GM18951 (cell line): ENCODE results near the gene KDM4B.
"Not testable (repeated sequence)": the region's sequence is repeated elsewhere in the genome, so short reads cannot be mapped to it uniquely, and the experiment has no call there.

Experiments used
- POLR2A ChIP-seq: IDR thresholded peaks from 4 replicates; pipeline ENCODE4 v1.6.1; 2011; ENCODE audit warnings: mild to moderate bottlenecking; ENCODE audit not compliant: insufficient read length, insufficient read depth; ENCODE audit errors: extremely low read depth
- in situ Hi-C: fragments of 300-500 bp; cut with MboI; formaldehyde crosslinking; loops from one replicate; pipeline ENCODE4 v1.12.0; 2022; ENCODE audit warnings: low sequenced_read_pairs, mixed read lengths, inconsistent platforms; ENCODE audit not compliant: unreplicated experiment

KDM4B gene

DNA sequence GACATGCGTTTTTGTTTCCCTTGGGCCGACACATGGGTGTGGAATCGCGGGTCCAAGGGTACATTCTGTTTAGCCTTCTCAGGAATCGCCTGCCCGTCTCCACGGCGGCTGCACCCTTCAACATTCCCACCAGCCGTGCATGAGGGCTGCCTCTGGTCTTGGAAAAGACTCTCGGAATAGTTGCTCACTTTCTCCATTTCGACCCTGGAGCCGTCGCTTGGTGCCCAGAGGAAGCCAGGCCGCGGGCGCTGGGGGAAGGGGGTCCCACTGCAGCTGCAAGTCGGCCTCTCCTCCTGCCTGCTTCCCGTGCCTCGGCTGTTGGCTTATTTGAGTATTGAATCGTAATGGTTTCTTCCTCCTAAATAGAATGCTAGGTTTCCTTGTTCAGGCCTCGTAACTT lies 51.5 kb downstream of the KDM4B start:
- in situ Hi-C loops = no loop called here
- TF ChIP-seq POLR2A = no peak

DNA sequence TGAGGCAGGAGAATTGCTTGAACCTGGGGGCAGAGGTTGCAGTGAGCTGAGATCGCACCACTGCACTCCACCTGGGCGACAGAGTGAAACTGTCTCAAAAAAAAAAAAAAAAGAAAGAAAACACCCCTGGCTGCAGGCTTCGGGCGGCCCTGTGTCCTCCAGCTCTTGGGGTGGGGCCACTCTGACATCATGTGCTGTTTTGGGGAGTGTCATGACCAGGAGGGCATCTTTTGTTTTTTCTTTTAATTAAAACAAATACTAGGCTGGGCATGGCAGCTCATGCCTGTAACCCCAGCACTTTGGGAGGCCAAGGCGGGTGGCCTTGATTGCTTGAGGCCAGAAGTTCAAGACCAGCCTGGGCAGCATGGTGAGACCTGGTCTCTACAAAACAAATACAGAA lies 52.1 kb downstream of the KDM4B start:
- in situ Hi-C loops = no loop called here
- no peak for TF ChIP-seq POLR2A

DNA sequence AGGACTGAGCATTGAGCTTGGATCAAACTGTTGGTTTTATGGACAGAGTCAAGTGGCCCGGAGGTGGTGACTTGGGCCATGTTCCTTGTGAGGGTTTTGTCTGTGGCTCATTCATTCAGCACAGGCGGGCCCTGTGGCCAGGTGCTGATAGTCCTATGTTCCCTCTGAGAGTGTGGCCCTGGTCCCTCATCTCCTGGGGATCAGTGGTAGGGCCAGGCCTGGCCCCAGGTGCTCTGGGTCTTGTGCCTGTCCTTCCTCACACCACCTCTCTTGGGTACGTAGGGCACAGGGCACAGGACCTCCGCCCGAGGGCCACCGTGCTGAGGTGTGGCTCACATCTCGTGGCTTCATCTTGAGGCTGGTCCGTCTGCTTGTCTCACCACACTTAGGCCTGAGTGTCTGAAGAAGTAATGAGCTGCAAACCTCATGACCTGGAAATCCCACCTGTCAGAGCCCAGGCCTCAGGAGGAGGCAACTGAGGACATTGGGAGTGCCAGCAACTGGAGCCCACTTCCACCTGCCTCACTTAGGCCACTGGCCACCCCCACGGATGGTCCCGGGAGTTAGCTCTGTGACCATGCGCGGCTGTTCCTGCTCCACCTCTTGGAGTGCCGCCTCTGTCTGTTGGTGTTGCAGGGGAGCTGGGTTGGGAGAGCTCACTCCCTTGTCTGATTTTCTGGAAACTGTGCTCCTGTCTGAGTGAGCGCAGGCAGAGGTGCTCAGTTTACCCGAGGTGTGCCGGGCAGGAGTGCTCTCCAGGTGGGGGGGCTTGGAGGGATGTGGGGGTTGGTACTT lies 53.4 kb downstream of the KDM4B start:
- no peak for TF ChIP-seq POLR2A
- in situ Hi-C loops = no loop called here

DNA sequence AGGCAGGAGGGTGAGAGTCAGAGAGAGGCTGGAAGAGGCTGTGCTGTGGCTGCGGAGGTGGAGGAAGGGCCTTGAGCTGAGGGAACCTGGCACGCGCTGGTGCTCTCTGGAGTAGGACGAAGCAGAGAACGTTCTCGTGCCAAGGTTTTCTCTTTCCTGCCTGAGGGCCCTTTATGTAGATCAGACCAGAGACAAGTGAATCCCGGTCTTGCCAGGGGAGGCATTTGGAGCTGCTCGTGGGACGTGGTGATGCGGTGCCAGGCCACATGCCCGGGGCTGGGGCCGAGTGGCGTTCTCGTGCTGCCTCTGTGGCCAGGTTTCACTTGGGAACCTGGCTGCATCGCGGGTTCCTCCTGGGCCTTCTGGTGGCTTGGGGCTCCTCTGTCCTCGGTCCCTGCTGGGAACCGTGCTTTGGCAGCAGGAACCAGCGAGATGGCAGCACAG lies 54.2 kb downstream of the KDM4B start:
- no peak for TF ChIP-seq POLR2A
- in situ Hi-C loops = no loop called here

DNA sequence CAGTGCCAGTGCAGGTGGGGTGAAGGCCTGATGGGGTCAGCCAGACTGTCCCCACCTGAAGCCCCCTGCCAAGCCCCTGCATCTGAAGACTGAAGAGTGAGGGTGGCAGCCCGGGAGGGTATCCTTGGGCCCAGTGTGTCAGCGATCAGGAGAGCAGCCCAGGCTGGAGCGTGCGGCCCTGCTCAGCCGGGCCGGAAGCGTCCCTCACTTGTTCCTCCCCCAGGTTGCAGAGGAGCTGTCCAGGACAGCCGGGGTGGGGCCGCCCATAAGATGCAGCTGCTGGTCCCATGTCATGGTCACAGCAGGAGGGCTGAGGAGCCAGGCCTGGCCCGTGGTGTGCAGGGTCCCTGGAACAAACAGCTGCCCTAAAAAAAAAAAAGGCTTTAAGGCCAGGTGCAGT lies 55.4 kb downstream of the KDM4B start:
- in situ Hi-C loops = no loop called here

DNA sequence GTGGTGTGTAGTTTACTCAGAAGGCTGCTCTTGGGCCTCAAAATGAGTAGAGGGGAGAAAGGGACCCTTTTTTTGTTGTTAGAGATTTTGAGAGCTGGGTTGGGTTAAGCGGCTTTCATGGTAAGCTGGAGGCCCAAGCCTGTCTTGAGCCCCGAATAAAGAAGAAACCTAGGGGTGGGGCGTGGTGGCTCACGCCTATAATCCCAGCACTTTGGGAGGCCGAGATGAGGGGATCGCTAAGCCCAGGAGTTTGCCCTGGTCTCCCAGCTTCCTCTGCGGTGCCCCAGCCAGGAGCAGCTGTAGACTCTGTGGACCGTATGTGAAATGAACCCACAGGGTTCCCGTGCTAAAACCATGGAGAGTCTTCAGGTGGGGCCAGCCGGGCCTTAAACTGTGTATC lies 56.1 kb downstream of the KDM4B start:
- in situ Hi-C loops = no loop called here

More for the DNA sequence above, 55.4 kb downstream of the KDM4B start:
- TF ChIP-seq POLR2A = no peak

DNA sequence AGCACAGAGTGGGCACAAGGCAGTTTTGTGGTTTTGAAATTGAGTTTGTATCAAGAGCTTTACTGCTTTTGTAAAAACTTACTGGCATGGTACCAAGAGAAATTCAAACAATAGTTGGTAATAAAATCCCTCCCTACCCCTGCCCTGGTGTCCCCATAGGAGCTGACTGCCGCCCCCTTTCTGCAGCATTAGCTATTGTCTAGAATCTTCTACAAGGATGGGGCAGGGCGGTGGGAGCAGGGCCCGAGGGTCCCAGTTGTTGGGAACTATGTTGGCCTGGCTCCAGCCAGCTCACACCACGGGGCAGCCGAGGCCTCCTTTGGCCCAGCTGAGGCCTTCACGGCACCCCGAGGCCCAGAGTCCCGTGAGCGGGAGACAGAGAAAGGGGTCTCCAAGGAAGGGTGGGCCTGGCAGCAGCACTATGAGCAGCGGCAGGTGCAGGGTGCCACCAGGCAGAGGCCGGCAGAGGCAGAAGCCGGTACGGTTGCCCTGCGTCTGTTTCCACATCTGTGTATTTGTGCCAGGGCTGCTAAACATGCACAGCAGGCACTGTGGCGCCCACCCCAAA lies 57.9 kb downstream of the KDM4B start:
- TF ChIP-seq POLR2A = no peak
- in situ Hi-C loops = no loop called here

More for the DNA sequence above, 56.1 kb downstream of the KDM4B start:
- no peak for TF ChIP-seq POLR2A

DNA sequence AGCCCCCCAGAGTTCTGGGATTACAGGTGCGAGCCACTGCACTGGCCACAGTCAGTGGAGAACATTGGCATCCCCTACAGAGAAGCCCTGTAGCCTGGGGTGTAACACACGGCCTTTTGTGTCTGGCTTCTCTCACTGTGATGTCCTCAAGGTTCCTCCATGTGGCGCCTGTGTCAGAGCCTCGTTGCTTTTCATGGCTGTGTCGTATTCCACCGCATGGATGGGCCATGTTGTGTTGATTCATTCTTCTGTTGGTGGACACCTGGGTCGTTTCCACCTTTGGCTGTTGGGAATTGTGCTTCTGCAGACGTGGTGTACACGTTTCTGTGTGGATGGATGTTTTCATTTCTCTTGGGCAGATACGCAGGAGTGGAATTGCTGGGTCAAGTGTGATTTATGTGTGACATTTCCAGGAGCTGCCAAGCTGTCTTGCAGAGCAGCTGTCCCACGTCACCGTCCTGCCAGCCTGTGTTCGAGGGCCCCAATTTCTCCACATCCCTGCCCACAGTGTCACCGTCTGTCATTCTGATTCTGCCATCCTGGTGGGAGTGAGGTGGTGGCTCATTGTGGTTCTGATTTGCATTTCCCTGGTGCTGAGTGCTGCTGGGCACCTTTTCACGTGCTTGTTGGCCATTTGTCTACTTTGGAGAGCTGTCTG lies 59.4 kb downstream of the KDM4B start:
- TF ChIP-seq POLR2A = no peak
- in situ Hi-C loops = no loop called here

DNA sequence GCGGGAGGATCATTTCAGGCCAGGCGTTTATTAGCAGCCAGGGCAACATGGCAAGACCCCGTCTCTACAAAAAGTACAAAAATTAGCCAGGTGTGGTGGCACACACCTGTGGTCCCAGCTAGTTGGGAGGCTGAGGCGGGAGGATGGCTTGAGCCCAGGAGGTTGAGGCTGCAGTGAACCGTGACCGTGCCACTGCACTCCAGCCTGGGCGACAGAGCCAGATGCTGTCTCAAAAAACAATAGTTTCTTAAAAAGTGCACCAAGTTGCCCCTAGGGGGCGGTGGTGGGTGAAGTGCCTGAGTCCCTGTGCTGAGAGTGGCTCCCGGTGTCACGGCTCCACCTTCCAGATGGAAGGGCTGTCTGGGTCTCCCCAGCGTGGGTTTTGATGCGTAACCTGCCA lies 60.7 kb downstream of the KDM4B start:
- in situ Hi-C loops = not testable (repeated sequence)

DNA sequence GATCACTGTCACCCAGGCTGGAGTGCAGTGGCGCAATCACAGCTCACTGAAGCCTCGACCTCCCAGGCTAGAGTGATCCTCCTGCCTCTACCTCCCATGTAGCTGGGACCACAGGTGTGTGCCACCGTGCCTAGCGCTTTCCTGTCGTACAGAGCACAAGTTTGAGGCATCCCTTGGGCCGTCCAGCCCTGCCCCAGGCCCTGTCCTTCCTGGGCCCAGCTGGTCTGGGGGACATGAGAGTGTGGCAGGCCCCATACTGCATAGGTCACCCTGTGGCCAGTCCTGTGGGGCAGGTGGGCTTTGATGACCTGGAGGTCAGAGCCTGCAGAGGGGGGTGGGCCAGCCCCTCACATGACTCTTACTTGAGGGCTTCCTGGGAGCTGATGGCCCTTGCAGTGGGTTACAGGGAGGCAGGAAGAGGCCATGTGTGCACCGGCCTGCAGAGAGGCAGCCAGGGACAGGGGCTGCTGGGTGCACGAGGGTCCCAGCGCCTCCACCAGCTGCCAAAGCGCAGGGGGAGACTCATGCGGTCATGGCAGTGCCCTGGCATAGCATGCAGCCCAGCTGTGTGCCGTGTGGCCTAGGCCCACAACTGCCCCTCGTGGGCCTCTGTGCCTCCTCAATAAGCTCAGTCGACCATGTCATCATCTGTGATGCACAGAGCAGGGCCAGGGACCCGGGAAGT lies 61.4 kb downstream of the KDM4B start:
- no peak for TF ChIP-seq POLR2A
- in situ Hi-C loops = no loop called here

DNA sequence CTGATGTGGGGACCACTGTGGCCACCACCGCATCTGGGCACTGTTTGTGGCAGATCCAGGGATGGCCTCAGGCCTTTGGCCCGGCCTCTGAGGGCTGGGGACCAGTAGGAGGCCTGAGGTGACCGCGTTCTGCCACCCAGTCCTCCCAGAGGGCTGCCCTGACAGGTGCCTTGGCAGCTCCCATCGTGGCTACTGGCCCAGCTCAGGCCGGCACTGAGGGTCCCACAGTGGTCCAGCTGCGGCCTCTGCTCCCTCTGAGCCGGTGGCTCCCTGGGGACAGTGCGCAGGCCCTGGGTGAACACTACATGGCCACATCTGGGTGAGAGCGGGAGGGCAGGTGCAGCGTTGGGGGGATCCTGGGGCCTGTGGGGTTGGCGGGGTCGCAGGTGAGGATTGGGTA lies 61.9 kb downstream of the KDM4B start:
- in situ Hi-C loops = no loop called here
- TF ChIP-seq POLR2A = no peak

DNA sequence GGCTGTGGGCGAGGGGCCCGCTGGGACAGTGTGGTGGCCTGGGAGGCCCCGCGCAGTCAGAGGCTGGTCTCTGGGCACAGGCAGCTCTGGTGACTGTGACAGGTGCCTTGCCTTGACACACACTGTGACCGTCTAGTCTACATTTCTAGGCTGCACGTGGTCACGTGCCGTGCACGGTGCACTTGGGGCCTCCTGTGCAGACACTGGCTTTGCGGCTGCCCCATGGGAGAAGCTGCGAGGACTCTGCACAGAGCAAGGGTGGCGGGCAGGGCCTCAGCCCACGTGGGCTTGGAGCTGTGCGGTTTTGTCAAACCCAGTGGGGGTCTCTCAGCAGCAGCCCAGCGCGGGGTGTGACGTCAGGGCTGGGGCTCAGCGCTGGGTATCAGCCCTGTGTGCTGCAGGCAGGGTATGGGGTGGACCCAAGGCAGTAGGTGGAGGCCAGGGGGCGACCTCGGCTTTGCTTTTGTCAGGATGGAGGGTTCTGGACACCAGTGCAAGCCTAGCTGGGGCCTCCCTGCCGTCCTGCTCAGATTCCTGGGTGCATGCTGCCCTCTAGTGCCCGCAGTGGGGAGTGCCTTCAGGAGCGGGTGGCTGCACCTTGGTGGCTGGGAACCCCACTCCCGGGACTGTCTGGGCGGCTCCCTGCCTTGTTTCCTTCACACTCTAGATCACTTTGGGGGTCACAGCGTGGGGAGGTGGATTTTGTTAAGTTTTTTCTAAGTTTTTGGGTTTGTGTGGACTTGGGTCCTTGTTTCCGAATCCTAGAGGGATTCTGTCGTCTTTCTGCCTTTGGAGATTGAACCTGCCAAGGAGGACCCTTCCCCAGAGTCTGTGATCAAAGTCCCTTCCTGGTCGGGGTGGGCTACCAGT lies 62.6 kb downstream of the KDM4B start:
- TF ChIP-seq POLR2A = no peak

DNA sequence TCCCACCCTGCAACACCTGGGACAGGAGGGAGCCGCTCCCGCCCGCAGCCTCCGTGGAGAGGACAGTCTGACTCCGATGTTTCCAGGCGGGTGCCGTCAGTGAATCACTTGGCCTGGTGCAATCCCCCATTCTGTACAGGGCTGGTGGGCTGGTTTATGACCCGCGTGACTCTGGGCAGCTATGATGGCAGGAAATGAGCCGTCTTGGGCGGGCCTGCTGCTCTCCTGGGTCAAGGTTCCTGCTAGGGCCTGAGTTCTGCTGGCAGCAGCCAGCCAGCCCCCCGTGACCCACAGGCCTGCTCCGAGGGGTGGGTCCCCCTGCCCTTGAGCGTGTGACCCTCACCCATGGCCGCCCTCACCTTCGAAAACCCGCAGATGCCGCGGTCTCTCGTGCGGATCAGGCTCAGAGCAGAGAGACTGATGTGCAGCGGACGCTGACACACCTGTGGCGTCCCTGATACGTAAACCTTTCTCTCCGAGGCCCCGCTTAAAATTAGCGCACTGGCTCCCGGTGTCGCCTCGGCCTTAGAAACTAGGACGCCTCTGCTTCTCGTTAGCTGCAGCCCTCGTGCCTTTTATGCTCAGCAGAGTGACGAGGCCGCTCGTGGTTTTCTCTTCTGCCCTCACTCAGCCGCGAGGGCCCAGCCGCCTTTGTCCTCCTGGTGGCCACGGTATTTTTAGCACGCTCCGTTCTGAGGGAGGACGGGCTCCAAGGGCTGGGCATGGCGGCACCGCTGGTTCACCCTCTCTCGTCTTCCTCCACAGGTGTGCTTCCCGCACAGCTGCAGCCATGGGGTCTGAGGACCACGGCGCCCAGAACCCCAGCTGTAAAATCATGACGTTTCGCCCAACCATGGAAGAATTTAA lies 63.4 kb downstream of the KDM4B start:
- no peak for TF ChIP-seq POLR2A
- in situ Hi-C loops = no loop called here

More for the DNA sequence above, 62.6 kb downstream of the KDM4B start:
- in situ Hi-C loops = no loop called here
